GM19351 (cell line): ENCODE data around the gene SLC12A4.
"Not testable (repeated sequence)": the region's sequence is repeated elsewhere in the genome, so short reads cannot be mapped to it uniquely, and the experiment has no call there.

Experiments
- ATAC-seq: cut with Tn5 transposase; IDR thresholded peaks from one replicate; pipeline ENCODE4 v1.9.1; 2021; ENCODE audit warnings: mild to moderate bottlenecking, moderate library complexity; ENCODE audit not compliant: unreplicated experiment

SLC12A4 gene

GRCh38 chr16:67942510-67943255 lies 25.8 kb downstream of the SLC12A4 start:
- ATAC-seq = no peak

GRCh38 chr16:67942200-67942509 lies 26.3 kb downstream of the SLC12A4 start:
- no peak for ATAC-seq

- no peak for ATAC-seq
These were observed 26.8 kb downstream of the SLC12A4 start for GRCh38 chr16:67941469-67942199.

GRCh38 chr16:67940446-67941089 lies 27.9 kb downstream of the SLC12A4 start:
- ATAC-seq = no peak

- no peak for ATAC-seq
These were observed 28.7 kb downstream of the SLC12A4 start for GRCh38 chr16:67939507-67940445.

- not testable (repeated sequence) for ATAC-seq
These were observed 30.7 kb downstream of the SLC12A4 start for GRCh38 chr16:67937713-67938112.

- peak; percentile 59 for ATAC-seq
These were observed 31.4 kb downstream of the SLC12A4 start for GRCh38 chr16:67936880-67937605.

GRCh38 chr16:67936124-67936879 lies 32.1 kb downstream of the SLC12A4 start, which contains the start of gene PSMB10:
TSS of gene PSMB10 (minus strand) at chr16:67936850. CDS start at chr16:67936749, 101 bp downstream.
- ATAC-seq = peak; percentile 3

- peak; percentile 86 for ATAC-seq
These were observed 32.9 kb downstream of the SLC12A4 start for GRCh38 chr16:67935402-67936123.

- no peak for ATAC-seq
These were observed 33.4 kb downstream of the SLC12A4 start for GRCh38 chr16:67935101-67935401.

GRCh38 chr16:67934306-67935100 lies 33.9 kb downstream of the SLC12A4 start:
- ATAC-seq = no peak

- ATAC-seq = no peak
These were observed 34.6 kb downstream of the SLC12A4 start for GRCh38 chr16:67933805-67934204.

- ATAC-seq = no peak
These were observed 36.0 kb downstream of the SLC12A4 start for GRCh38 chr16:67932462-67932840.

- ATAC-seq = no peak
These were observed 36.5 kb downstream of the SLC12A4 start, which contains the start of gene CTRL for GRCh38 chr16:67931712-67932461. TSS of gene CTRL (minus strand) at chr16:67931862. CDS start at chr16:67931852, 10 bp downstream.

- ATAC-seq = no peak
These were observed 37.7 kb downstream of the SLC12A4 start for GRCh38 chr16:67930678-67931211.

GRCh38 chr16:67930191-67930590 lies 38.2 kb downstream of the SLC12A4 start:
- ATAC-seq = no peak
